Subcutaneous adipose tissue (tissue), 4 donors: Measurements from ENCODE around the gene SERAC1. TPM values are rescaled to one million over a fixed set of nuclear protein-coding genes. Genes with fewer than 3 reads are reported as not detected.

Source experiments
- total RNA-seq, 4 donors: library from RNA; depleted of rRNA; stranded (reverse); fragments of >200 nt; gene quantifications; one replicate each; pipeline ENCODE4 v1.1.0, GENCODE V29; 2016
- TF ChIP-seq, protein P1 (sequence below): fragments of 450-650 bp; IDR thresholded peaks from one replicate; pipeline ENCODE4 v1.5.1; 2016; ENCODE audit warnings: low read depth, mild to moderate bottlenecking, control low read depth, antibody characterized with exemption, moderate library complexity

SERAC1 gene
- total RNA-seq, 4 donors from 2014 or later = 6.2 to 13.4 (median 12.0) TPM

DNA sequence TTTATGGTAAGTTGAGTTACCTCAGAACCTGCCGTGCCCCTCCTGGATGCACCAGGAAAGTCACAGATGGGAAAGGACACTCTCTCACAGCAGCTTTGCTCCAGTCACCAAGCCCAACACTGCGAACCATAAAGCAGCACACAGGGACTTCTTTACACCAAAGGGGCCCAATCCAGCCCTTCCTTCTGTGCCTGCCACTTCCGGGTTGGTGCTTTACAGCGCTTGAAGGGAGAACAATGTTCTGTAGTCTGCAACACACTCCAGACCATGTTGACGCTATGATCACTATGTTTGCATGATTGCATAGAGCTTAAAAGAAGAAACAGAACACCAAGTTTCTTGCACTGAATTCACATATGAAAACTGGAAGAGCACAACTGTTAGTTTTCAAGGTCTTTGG, 57.1 kb downstream of the SERAC1 start:
- TF ChIP-seq, protein P1, sequence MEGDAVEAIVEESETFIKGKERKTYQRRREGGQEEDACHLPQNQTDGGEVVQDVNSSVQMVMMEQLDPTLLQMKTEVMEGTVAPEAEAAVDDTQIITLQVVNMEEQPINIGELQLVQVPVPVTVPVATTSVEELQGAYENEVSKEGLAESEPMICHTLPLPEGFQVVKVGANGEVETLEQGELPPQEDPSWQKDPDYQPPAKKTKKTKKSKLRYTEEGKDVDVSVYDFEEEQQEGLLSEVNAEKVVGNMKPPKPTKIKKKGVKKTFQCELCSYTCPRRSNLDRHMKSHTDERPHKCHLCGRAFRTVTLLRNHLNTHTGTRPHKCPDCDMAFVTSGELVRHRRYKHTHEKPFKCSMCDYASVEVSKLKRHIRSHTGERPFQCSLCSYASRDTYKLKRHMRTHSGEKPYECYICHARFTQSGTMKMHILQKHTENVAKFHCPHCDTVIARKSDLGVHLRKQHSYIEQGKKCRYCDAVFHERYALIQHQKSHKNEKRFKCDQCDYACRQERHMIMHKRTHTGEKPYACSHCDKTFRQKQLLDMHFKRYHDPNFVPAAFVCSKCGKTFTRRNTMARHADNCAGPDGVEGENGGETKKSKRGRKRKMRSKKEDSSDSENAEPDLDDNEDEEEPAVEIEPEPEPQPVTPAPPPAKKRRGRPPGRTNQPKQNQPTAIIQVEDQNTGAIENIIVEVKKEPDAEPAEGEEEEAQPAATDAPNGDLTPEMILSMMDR = no peak

DNA sequence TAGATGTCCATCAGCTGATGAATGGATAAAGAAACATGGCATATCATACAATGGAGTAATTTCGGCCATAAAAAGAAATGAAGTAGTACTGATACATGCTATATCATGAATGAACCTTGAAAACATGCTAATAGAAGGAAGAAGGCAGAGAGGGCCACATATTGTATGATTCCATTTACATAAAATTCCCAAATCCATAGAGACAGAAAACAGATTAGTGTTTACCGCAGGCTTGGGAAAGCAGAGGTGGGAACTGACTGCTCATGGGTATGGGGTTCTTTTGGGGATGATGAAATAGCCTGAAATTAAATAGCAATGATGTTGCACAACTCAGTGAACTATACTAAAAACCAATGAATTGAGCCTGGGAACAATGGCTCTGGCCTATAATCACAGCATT, 58.3 kb downstream of the SERAC1 start:
- TF ChIP-seq, protein P1 = no peak

DNA sequence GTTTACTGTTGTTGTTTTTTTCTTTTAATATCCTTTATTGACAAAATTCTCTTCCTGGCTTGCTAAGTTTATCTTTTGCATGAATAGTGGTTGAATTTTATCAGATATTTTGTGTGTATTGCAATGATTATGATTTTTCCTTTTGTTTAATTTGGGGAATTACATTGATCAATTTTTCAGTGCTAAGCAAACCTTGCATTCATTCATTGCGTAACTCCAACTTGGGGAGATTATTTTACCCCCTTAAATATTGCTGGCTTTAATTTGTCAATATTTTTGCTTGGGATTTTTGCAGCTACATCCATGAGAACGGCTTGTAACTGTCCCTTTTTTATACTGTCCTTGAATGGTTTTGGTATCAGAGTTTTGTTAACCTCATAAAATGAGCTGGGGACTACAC, 63.4 kb downstream of the SERAC1 start:
- TF ChIP-seq, protein P1 = no peak

DNA sequence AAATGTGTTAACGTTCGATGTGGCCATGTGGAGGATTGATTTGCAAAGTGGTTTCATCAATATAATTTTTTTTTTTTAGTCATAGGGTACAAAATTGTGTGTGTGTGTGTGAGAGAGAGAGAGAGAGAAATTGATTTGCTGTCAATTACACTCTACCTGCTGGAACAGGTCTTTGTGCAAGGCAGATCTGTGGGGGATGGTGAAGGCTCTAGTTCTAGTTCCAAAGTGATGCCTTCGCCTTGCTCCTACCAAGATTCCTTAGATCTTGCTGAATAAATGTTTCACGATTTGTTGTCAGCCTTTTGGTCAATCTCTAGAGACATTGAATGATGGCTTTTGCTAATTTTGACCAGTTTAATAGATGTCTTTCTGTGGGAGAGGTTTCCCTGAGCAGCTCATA, 64.8 kb downstream of the SERAC1 start:
- TF ChIP-seq, protein P1 = no peak

DNA sequence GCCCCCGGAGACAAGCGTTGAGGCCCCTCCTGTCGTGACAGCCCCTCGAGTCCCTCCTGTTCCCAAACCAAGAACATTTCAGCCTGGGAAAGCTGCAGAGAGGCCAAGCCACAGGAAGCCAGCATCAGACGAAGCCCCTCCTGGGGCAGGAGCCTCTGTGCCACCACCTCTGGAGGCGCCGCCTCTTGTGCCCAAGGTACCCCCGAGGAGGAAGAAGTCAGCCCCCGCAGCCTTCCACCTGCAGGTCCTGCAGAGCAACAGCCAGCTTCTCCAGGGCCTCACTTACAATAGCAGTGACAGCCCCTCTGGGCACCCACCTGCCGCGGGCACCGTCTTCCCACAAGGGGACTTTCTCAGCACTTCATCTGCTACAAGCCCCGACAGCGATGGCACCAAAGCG, 72.4 kb downstream of the SERAC1 start:
- TF ChIP-seq, protein P1 = no peak

DNA sequence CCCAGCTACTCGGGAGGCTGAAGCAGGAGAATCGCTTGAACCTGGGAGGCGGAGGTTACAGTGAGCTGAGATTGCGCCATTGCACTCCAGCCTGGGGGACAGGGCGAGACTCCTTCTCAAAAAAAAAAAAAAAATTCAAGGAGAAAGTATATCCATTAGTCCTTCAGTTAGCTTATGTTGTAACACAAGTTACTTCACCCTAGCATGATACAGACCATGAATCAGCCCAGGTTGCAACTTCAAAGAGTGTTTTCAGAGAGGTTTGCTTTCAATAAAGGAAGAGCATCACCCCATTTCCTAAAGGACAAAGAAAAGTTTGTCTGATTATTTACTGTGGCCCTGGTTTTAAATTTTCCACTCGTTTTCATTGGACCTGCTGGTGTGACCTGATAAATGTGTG, 73.0 kb downstream of the SERAC1 start:
- TF ChIP-seq, protein P1 = no peak

DNA sequence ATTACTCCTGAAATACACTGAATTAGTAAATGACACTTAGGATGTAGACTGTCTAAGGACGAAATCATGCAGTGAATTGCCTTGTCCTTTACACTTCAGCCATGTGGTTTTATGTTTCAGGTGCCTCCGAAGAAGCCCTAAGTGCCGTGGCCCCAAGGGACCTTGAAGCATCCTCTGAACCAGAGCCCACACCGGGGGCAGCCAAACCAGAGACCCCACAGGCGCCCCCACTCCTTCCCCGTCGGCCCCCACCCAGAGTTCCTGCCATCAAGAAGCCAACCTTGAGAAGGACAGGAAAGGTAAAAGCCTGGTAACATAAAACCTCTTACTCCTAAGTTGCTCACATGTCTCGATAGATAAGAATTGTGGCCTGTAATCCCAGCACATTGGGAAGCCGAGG, 75.3 kb downstream of the SERAC1 start:
- TF ChIP-seq, protein P1 = no peak
